ENCODE results near the gene DGKQ.

The DGKQ gene

GRCh38 chr4:931194-931959 lies 42.0 kb downstream of the DGKQ start:
- TF ChIP-seq CTCF (IDR thresholded peaks at IDR 0.05; ENCODE audit: insufficient read depth, low read length, poor library complexity, severe bottlenecking) = no peak
- no peak for TF ChIP-seq EZH2phosphoT487 (conservative IDR thresholded peaks at IDR 0.05; ENCODE audit: low read length)
- H3K36me3 ChIP-seq (ENCODE audit: low read length) = no peaks in the 10 kb centered on the region
- peak overlapping the region; percentile 68 for H3K4me3 ChIP-seq (ENCODE audit: insufficient read depth, low read length, poor library complexity, severe bottlenecking)
- peaks cover 43% of the 10 kb centered on the region for H3K79me2 ChIP-seq (ENCODE audit: insufficient read depth, low read length)
- peak overlapping the region; percentile 71 for H3K4me2 ChIP-seq (ENCODE audit: low read depth, low read length, poor library complexity, severe bottlenecking)
- H3K27me3 ChIP-seq (ENCODE audit: low read length) = no peaks in the 10 kb centered on the region
- no peaks in the 10 kb centered on the region for H3K9me2 ChIP-seq (replicated peaks; ENCODE audit: insufficient read depth, low read length)
- peak overlapping the region; percentile 51 for H3K27ac ChIP-seq (ENCODE audit: low read depth, low read length)
- peak overlapping the region; percentile 98 for H3K9ac ChIP-seq (ENCODE audit: low read length)
- H4K20me1 ChIP-seq (ENCODE audit: low read depth, low read length) = 0 out of 2 replicates have a peak, but pooled peaks cover 8% of the 10 kb centered on the region
- H2AFZ ChIP-seq (ENCODE audit: low read depth, low read length, severe bottlenecking) = no peak overlapping the region
- H3K9me3 ChIP-seq (ENCODE audit: insufficient read depth, low read length) = no peaks in the 10 kb centered on the region
- H3F3A ChIP-seq (ENCODE audit: insufficient read depth) = peaks cover 24% of the 10 kb centered on the region

- Histone ChIP-seq H3F3A (ENCODE audit: insufficient read depth) (peaks cover 19% of the 10 kb centered on the region), H3K4me2 (ENCODE audit: low read depth, low read length, poor library complexity, severe bottlenecking) (peak overlapping the region; percentile 71), H3K79me2 (ENCODE audit: insufficient read depth, low read length) (peaks cover 49% of the 10 kb centered on the region), H3K27me3 (ENCODE audit: low read length) (no peaks in the 10 kb centered on the region), H3K27ac (ENCODE audit: low read depth, low read length) (no peak overlapping the region), H3K36me3 (ENCODE audit: low read length) (no peaks in the 10 kb centered on the region), H2AFZ (ENCODE audit: low read depth, low read length, severe bottlenecking) (no peak overlapping the region), H3K9me2 (replicated peaks; ENCODE audit: insufficient read depth, low read length) (no peaks in the 10 kb centered on the region), H3K4me3 (ENCODE audit: insufficient read depth, low read length, poor library complexity, severe bottlenecking) (peak overlapping the region; percentile 68), H4K20me1 (ENCODE audit: low read depth, low read length) (0 out of 2 replicates have a peak, but pooled peaks cover 8% of the 10 kb centered on the region), H3K9ac (ENCODE audit: low read length) (peak overlapping the region; percentile 98), H3K9me3 (ENCODE audit: insufficient read depth, low read length) (no peaks in the 10 kb centered on the region)
- TF ChIP-seq CTCF (IDR thresholded peaks at IDR 0.05; ENCODE audit: insufficient read depth, low read length, poor library complexity, severe bottlenecking) (no peak), EZH2phosphoT487 (conservative IDR thresholded peaks at IDR 0.05; ENCODE audit: low read length) (no peak)
Measured at GRCh38 chr4:930827-931193, 42.6 kb downstream of the DGKQ start.

GRCh38 chr4:930028-930551 lies 43.3 kb downstream of the DGKQ start:
- no peaks in the 10 kb centered on the region for H3K27me3 ChIP-seq (ENCODE audit: low read length)
- peak overlapping the region; percentile 98; the same call in 1 of the 2 replicates for H3K9ac ChIP-seq (ENCODE audit: low read length)
- no peak for TF ChIP-seq CTCF (IDR thresholded peaks at IDR 0.05; ENCODE audit: insufficient read depth, low read length, poor library complexity, severe bottlenecking)
- no peak for TF ChIP-seq EZH2phosphoT487 (conservative IDR thresholded peaks at IDR 0.05; ENCODE audit: low read length)
- H3K4me3 ChIP-seq (ENCODE audit: insufficient read depth, low read length, poor library complexity, severe bottlenecking) = no peak overlapping the region
- H3F3A ChIP-seq (ENCODE audit: insufficient read depth) = peaks cover 16% of the 10 kb centered on the region; the same call in 1 of the 2 replicates
- H3K36me3 ChIP-seq (ENCODE audit: low read length) = no peaks in the 10 kb centered on the region
- H3K9me2 ChIP-seq (replicated peaks; ENCODE audit: insufficient read depth, low read length) = no peaks in the 10 kb centered on the region
- no peaks in the 10 kb centered on the region for H3K9me3 ChIP-seq (ENCODE audit: insufficient read depth, low read length)
- no peak overlapping the region for H3K27ac ChIP-seq (ENCODE audit: low read depth, low read length)
- H4K20me1 ChIP-seq (ENCODE audit: low read depth, low read length) = peaks cover 8% of the 10 kb centered on the region; the same call in 1 of the 2 replicates
- H3K79me2 ChIP-seq (ENCODE audit: insufficient read depth, low read length) = peaks cover 56% of the 10 kb centered on the region
- H3K4me2 ChIP-seq (ENCODE audit: low read depth, low read length, poor library complexity, severe bottlenecking) = peak overlapping the region; percentile 71
- no peak overlapping the region for H2AFZ ChIP-seq (ENCODE audit: low read depth, low read length, severe bottlenecking)

Data from SU-DHL-6 (cell line).